ENCODE data around the gene AMDHD2.
"Not testable (repeated sequence)": the region's sequence is repeated elsewhere in the genome, so short reads cannot be mapped to it uniquely, and the experiment has no call there.

The AMDHD2 gene

GRCh38 chr16:2535625-2536013 lies 15.4 kb downstream of the AMDHD2 start:
- no peak for DNase-seq

GRCh38 chr16:2537451-2538379 lies 17.5 kb downstream of the AMDHD2 start, which contains the start of gene PDPK1:
Gene PDPK1, plus strand, starts transcription at chr16:2538021. Its CDS starts 92 bp downstream, at chr16:2538113.
- DNase-seq: peak; percentile 43

- DNase-seq: not testable (repeated sequence)
These were observed 19.1 kb downstream of the AMDHD2 start for GRCh38 chr16:2539192-2539844.

- DNase-seq: not testable (repeated sequence)
These were observed 19.8 kb downstream of the AMDHD2 start for GRCh38 chr16:2539845-2540458.

- DNase-seq: peak; percentile 38
These were observed 20.7 kb downstream of the AMDHD2 start for GRCh38 chr16:2540912-2541311.

DNA sequence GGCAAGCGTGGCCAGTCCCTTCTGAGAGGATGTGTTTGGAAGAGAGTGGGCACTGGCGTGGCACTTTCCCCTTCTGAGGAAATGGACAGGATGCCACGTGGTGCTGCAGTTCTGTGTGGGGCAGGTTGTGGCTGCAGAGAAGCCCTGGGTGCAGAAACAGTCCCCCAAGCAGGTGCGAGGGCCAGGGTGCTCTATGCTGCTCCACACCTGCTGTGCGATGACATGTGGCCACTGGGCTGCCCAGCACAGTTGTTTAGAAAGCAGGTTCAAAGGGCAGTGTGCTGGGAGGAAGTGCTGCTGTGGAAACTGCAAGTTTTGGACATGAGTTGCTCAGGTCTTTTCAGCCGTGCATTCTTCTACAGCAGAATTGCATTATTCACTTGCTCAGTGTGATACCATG lies 21.2 kb downstream of the AMDHD2 start:
- not testable (repeated sequence) for DNase-seq

- not testable (repeated sequence) for DNase-seq
These were observed 23.6 kb downstream of the AMDHD2 start for GRCh38 chr16:2543771-2544170.

- DNase-seq: not testable (repeated sequence)
These were observed 30.2 kb downstream of the AMDHD2 start for GRCh38 chr16:2550283-2550878.

DNA sequence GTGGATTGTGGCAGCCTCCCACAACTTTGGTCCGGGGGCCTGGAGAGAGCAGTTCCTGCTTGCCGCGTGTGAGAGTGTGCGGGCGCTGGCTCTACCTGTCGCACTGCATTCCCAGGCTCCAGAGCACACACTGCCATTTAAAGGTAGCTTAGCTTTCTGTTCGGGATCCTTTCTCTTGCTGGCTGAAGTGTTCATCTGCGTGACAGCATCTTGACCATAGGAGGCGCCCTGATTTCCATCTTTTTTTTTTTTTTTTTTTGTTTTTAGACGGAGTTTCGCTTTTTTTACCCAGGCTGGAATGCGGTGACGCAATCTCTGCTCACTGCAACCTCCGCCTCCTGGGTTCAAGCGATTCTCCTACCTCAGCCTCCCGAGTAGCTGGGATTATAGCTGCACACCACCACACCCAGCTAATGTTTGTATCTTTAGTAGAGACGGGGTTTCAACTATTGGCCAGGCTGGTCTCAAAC lies 31.3 kb downstream of the AMDHD2 start:
- DNase-seq: not testable (repeated sequence)

DNA sequence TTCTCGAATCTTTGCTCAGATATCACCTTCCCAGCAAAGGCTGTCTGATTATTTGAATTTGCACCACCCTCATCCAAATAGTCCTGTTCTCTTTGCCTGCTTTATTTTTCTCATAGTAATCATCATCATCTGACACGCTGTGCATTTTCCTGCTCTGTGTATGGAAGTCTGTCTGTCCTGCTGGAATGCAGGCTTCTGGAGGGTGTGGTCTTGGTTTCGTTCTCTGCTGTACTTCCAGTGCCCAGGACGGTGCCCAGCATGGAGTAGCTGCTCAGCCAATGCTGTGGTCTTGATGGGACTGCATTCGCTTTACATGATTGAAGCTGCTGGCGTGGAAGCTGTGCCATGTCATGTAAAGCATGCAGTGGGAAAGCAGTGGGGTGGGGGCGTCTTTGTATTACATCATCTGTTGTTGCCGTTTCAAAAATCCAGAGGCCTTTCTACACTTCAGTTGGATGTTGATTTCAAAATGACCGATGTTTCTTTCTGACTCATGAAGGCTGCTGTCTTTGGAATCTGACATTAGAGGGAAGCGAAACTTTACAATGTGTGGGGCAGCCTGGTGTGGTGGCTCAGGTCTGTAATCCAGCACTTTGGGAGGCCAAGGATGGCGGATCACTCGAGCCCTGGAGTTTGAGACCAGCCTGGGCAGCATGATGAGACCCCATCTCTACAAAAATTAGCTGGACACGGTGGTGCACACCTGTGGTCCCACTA lies 34.7 kb downstream of the AMDHD2 start:
- not testable (repeated sequence) for DNase-seq

GRCh38 chr16:2557150-2557549 lies 37.0 kb downstream of the AMDHD2 start:
- not testable (repeated sequence) for DNase-seq

DNA sequence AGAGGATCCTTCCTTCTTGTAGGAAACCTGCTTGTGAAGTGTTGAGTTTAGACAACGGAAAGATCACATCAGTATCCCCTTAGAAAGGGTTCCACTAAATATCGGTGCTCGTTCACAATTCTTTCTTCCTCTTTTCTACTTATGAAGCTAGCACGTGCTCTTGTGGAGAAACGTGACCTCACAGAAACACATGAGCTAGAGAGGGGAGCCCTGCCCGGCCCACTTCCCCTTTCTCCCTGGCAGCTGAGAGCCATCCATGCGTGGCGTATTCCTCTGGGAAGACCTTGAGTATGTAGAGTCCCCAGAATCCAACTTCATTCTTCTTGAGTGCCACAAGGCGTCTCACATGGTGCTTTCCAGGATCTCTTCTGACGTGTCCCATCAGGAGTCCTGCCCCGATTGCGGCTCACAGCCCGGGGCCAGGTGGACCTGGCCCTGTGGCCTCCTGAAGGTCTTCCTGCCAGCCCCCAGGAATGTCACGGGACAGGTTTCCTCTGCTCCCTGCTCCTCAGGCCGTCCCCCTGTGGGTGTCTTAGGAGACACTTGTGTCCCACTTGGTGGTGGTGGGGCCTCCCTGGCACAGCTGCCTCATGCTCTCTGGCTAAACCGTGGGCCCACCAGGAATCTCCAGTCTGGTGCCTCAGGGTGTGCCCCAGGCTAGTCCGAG lies 40.1 kb downstream of the AMDHD2 start:
- not testable (repeated sequence) for DNase-seq

DNA sequence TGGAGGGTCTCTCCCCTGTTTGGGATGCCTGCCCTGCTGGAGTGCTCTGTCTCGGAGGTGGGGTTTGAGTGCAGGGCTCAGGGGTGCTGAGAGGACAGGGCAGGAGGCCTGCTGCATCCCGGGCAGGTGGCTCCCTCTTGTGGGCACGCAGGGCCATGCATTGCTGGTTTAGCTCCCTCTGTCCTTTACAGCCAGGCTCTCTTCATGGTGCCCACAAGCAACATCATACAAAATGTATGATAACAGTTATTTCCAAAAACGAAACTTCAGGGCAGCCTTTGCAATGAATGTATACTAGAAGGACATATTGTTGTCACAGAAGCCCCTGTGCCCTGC lies 40.6 kb downstream of the AMDHD2 start:
- DNase-seq: not testable (repeated sequence)

DNA sequence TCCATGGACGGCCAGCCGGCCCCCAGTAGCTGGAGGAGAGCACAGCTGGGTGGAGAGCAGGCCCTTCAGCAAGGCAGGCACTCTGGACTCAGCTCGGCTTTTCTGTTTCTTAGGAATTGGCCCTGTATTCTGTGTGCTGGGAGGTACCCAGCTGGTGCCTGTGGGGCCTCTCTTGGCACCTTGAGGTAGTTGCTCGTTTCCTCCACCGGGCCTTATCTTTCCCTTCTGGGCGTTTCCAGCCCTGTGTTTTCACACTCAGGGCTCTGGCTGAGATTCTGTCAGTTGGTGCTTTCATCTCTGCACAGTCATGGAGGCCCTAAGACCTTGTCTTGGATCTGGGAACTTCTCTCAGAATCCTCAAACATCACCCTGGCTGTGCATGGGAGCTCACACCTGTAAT lies 47.3 kb downstream of the AMDHD2 start:
- DNase-seq: not testable (repeated sequence)

GRCh38 chr16:2568573-2568972 lies 48.4 kb downstream of the AMDHD2 start:
- DNase-seq: not testable (repeated sequence)

- DNase-seq: not testable (repeated sequence)
These were observed 52.5 kb downstream of the AMDHD2 start for GRCh38 chr16:2572704-2573103.

DNA sequence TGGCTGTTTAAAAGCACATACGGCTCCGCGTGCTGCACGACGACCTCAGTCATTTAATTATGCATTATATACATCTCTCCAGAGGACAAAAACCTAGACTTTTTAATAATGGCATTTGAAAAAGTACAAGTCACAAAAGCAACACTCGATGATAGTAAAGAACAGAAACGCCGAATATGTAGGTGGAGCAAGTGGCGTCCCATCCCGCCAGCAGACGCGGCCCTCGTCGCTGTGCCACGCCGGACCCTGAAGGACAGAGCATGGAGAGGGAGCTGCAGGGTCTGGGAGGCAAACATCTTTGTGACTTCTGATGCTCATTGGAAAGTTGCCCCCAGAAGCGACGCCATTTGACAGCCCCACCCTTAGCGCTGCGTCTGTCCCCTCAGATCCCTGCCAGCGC lies 55.7 kb downstream of the AMDHD2 start:
- not testable (repeated sequence) for DNase-seq

DNA sequence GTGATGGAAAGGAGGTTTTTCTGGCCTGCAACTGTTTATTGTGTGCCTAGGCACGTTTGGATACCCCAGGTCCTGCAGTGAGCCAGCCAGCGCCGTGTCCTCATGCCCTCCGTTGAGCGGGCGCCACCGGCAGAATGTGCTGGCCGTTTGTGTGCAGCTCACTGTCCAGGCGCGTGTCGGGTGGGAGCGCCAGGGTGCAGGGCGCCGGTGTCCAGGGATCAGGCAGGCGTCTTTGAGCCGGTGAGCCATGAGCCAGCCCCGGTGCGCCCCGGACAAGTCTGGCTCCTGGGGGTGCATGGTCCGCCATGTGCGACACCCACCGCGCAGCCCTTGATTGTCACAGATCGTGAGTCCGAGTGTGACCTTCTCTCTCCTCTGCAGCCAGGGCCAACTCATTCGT lies 56.9 kb downstream of the AMDHD2 start:
- not testable (repeated sequence) for DNase-seq

GRCh38 chr16:2578905-2579304 lies 58.7 kb downstream of the AMDHD2 start:
- not testable (repeated sequence) for DNase-seq

GRCh38 chr16:2580143-2580542 lies 60.0 kb downstream of the AMDHD2 start:
- not testable (repeated sequence) for DNase-seq

- not testable (repeated sequence) for DNase-seq
These were observed 60.6 kb downstream of the AMDHD2 start for GRCh38 chr16:2580818-2581217.

Data from SIG-M5 (cell line).